GM12801 (cell line): ENCODE data around the gene BCAR3.

Source experiments
- CTCF ChIP-seq: IDR thresholded peaks from one replicate; pipeline ENCODE4 v1.5.1; 2011; ENCODE audit warnings: control low read depth; ENCODE audit not compliant: insufficient read length; ENCODE audit errors: extremely low read depth

BCAR3 gene

GRCh38 chr1:93574511-93574910 is 107.1 kb downstream of the BCAR3 start:
- TF ChIP-seq CTCF: no peak

- TF ChIP-seq CTCF: no peak
These were observed 107.6 kb downstream of the BCAR3 start for GRCh38 chr1:93573940-93574469.

- no peak for TF ChIP-seq CTCF
These were observed 109.9 kb downstream of the BCAR3 start for GRCh38 chr1:93571623-93572310.

GRCh38 chr1:93569489-93569888 is 112.1 kb downstream of the BCAR3 start:
- no peak for TF ChIP-seq CTCF

DNA sequence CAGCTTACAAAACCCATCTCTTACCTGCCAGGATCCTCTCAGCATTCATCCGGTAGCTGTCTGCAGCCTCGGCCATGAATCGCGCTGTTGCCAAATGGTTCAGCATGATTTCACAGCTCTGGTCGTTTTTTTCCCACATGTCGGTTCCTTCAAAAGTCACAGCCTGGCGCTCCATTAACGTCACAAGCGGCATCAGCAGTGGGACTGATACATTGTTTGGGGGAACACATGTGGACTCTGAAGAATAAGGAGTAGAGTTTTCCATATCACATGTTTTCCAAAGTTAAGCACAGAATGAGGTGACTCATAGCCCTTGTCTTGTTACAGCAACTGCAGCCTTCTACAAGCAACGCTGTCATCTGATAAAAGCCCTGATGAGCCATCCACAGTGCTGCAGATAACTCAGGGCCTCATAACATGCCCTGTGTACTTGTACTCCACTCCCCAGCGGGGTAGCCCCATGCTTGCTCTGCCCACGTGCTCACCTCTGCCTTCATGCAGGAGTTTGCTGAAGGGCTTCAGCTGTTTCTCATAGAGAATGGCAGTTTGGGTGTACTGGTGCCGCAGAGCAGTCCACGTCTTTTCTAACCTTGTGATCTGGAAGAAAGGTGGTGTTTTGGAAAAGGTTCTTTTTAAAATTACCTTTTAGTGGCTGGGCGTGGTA is 114.2 kb downstream of the BCAR3 start:
- TF ChIP-seq CTCF: no peak

GRCh38 chr1:93566227-93566626 is 115.4 kb downstream of the BCAR3 start:
- no peak for TF ChIP-seq CTCF

DNA sequence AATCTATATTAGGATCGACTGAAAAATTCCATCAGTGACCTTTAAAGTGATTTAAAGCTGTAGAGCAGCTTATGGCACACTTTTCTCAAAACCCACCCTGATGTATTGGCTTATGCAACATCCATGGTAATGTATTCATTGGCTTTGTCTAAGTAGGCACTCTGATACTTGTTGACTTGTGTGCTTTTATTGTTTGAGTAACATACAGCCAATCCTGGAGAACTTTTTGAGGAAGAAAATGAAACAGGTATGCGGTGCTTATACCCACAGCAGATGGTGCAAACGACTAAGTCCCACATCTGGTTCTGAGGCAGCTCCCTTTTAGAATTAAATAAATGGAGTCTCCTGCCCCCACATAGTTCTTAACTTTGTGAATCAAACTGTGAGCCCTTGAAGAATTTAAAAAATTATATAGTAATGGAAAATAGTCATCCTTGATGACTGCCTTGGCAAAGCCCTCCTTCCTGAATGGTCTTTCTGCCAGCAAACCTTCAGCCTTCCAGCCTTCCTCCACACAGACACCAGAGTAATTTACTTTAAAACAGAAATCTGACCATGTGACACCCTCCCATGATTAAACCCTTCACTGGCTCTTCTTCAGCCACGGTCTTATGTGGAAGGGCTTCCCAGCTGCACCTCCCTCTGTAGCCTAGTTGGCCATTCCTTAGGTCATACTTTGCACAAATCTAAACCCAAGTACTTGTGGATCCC is 116.0 kb downstream of the BCAR3 start:
- no peak for TF ChIP-seq CTCF
